SK-N-SH (cell line): ENCODE results near the gene UQCRC1. TPM values are rescaled to one million over a fixed set of nuclear protein-coding genes. Genes with fewer than 3 reads are reported as not detected.

Experiments
- CTCF ChIA-PET: fragments of 300-600, 350-600 bp; formaldehyde crosslinking; extraction: SDS; loops from one replicate; lab custom pipeline; 2021; lab: Yijun Ruan, JAX
- POLR2A ChIA-PET: fragments of 350-600 bp; sonication (Branson Sonifier 250); formaldehyde crosslinking; extraction: SDS; loops from one replicate; lab custom pipeline; 2020; ENCODE audit warnings: antibody characterized with exemption, inconsistent platforms; lab: Yijun Ruan, JAX
- DNase-seq: peaks from one replicate; pipeline ENCODE4 v3.0.0; 2012
- H2AFZ ChIP-seq: fragments of 200-600 bp; sonication (generic); 2 replicates; pipeline ENCODE4 v1.8.1; 2016; ENCODE audit warnings: antibody characterized with exemption, mild to moderate bottlenecking, low read depth
- H3F3A ChIP-seq: fragments of 200-600 bp; sonication (generic); replicated peaks from 2 replicates; pipeline ENCODE3; 2016; ENCODE audit warnings: antibody characterized with exemption, mild to moderate bottlenecking; ENCODE audit not compliant: insufficient read depth
- H3K27ac ChIP-seq, 2 experiments: fragments of 200-500 bp in 1 of 2; fragments of 200-600 bp in 1 of 2; sonication (Bioruptor generic) in 1 of 2; sonication (generic), shearing (Covaris generic) in 1 of 2; 2 replicates each; pipeline versions ENCODE4 v1.5.1 to v1.6.1; 2014 to 2016; ENCODE audit warnings: low read depth in 2 of 2, inconsistent platforms in 1 of 2, low read length in 1 of 2, mild to moderate bottlenecking in 1 of 2, mixed read lengths in 1 of 2
- H3K27me3 ChIP-seq: fragments of 200-600 bp; sonication (generic), shearing (Covaris generic); 2 replicates; pipeline ENCODE4 v1.6.1; 2016; ENCODE audit warnings: mixed run types; ENCODE audit not compliant: insufficient read depth
- H3K36me3 ChIP-seq, 2 experiments: fragments of 200-500 bp in 1 of 2; fragments of 200-600 bp in 1 of 2; sonication (Bioruptor generic) in 1 of 2; sonication (generic) in 1 of 2; replicated peaks in 1 of 2; 2 replicates each; pipeline versions ENCODE3 to v1.5.1; 2014 to 2016; ENCODE audit warnings: low read length in 1 of 2, mild to moderate bottlenecking in 1 of 2; ENCODE audit not compliant: insufficient read depth in 2 of 2, control insufficient read depth in 1 of 2
- H3K4me1 ChIP-seq, 2 experiments: fragments of 200-500 bp in 1 of 2; fragments of 200-600 bp in 1 of 2; sonication (Bioruptor generic) in 1 of 2; sonication (generic), shearing (Covaris generic) in 1 of 2; 2 replicates each; pipeline versions ENCODE4 v1.5.1 to v1.6.1; 2014 to 2016; ENCODE audit warnings: low read depth in 1 of 2, low read length in 1 of 2, mixed run types in 1 of 2; ENCODE audit not compliant: insufficient read depth in 2 of 2, control insufficient read depth in 1 of 2
- H3K4me2 ChIP-seq: fragments of 200-600 bp; sonication (generic), shearing (Covaris generic); 2 replicates; pipeline ENCODE4 v1.6.1; 2017; ENCODE audit warnings: mixed run types
- H3K4me3 ChIP-seq, 2 experiments: fragments of 200-500 bp in 1 of 2; fragments of 200-600 bp in 1 of 2; sonication (Bioruptor generic) in 1 of 2; sonication (generic), shearing (Covaris generic) in 1 of 2; 2 replicates each; pipeline versions ENCODE4 v1.5.1 to v1.8.1; 2014 to 2016; ENCODE audit warnings: low read depth in 2 of 2, inconsistent platforms in 1 of 2, low read length in 1 of 2, mild to moderate bottlenecking in 1 of 2, mixed read lengths in 1 of 2, moderate library complexity in 1 of 2
- H3K79me2 ChIP-seq: fragments of 200-600 bp; sonication (generic); 2 replicates; pipeline ENCODE4 v1.8.1; 2017; ENCODE audit warnings: mild to moderate bottlenecking; ENCODE audit not compliant: insufficient read depth
- H3K9ac ChIP-seq: fragments of 200-600 bp; sonication (generic); 2 replicates; pipeline ENCODE4 v1.6.1; 2017; ENCODE audit warnings: mixed run types
- H3K9me2 ChIP-seq: fragments of 200-600 bp; sonication (generic); 2 replicates; pipeline ENCODE4 v1.6.1; 2017; ENCODE audit warnings: mixed run types
- H3K9me3 ChIP-seq: fragments of 200-600 bp; sonication (generic); 2 replicates; pipeline ENCODE4 v1.6.1; 2017; ENCODE audit warnings: mixed run types, mild to moderate bottlenecking, moderate library complexity
- H4K20me1 ChIP-seq: fragments of 200-600 bp; sonication (generic); 2 replicates; pipeline ENCODE4 v1.6.1; 2017; ENCODE audit warnings: mild to moderate bottlenecking, mixed run types; ENCODE audit not compliant: insufficient read depth
- CHD2 ChIP-seq: fragments of 150-350 bp; IDR thresholded peaks from 2 replicates; pipeline ENCODE4 v1.6.1; 2018; ENCODE audit warnings: low read length; ENCODE audit not compliant: partially characterized antibody
- ELF1 ChIP-seq: IDR thresholded peaks from 2 replicates; pipeline ENCODE4 v1.4.0; 2012
- EP300 ChIP-seq, 2 experiments: IDR thresholded peaks; 2 replicates each; pipeline versions ENCODE4 v1.4.0 to v1.6.1; 2012; ENCODE audit warnings: borderline replicate concordance in 1 of 2, low read depth in 1 of 2, low read length in 1 of 2
- FOSL2 ChIP-seq: IDR thresholded peaks from 2 replicates; pipeline ENCODE4 v1.4.0; 2012; ENCODE audit warnings: low read depth, mild to moderate bottlenecking, moderate library complexity, borderline replicate concordance
- FOXJ3 ChIP-seq: sonication (generic); formaldehyde crosslinking; IDR thresholded peaks from 2 replicates; pipeline ENCODE4 v1.5.1; 2020; ENCODE audit warnings: mild to moderate bottlenecking, missing genetic modification reagents
- FOXM1 ChIP-seq: IDR thresholded peaks from 2 replicates; pipeline ENCODE4 v1.4.0; 2012; ENCODE audit warnings: low read depth, mild to moderate bottlenecking
- IRF3 ChIP-seq: fragments of 150-350 bp; IDR thresholded peaks from 2 replicates; pipeline ENCODE4 v1.6.1; 2016; ENCODE audit warnings: mild to moderate bottlenecking, low read depth, low read length
- MEF2A ChIP-seq: IDR thresholded peaks from 2 replicates; pipeline ENCODE4 v1.4.0; 2012; ENCODE audit warnings: low read depth, borderline replicate concordance
- MXI1 ChIP-seq: IDR thresholded peaks from 2 replicates; pipeline ENCODE4 v1.6.1; 2012; ENCODE audit warnings: mild to moderate bottlenecking, low read depth, low read length, improper control_type of control experiment
- NFIC ChIP-seq: IDR thresholded peaks from 2 replicates; pipeline ENCODE4 v1.4.0; 2012; ENCODE audit warnings: borderline replicate concordance
- NRF1 ChIP-seq: IDR thresholded peaks from 2 replicates; pipeline ENCODE4 v1.6.1; 2012; ENCODE audit warnings: low read depth, mild to moderate bottlenecking, low read length
- POLR2AphosphoS5 ChIP-seq: IDR thresholded peaks from 2 replicates; pipeline ENCODE4 v1.6.1; 2012; ENCODE audit warnings: low read depth, low read length
- RCOR1 ChIP-seq: fragments of 150-350 bp; IDR thresholded peaks from 2 replicates; pipeline ENCODE4 v1.6.1; 2017; ENCODE audit warnings: antibody characterized with exemption, low read length
- RXRA ChIP-seq: IDR thresholded peaks from 2 replicates; pipeline ENCODE4 v1.4.0; 2012; ENCODE audit warnings: low read depth, mild to moderate bottlenecking, borderline replicate concordance
- SIN3A ChIP-seq: IDR thresholded peaks from 2 replicates; pipeline ENCODE4 v1.6.1; 2012; ENCODE audit warnings: low read depth, mild to moderate bottlenecking, low read length, moderate library complexity, borderline replicate concordance
- TCF12 ChIP-seq: IDR thresholded peaks from 2 replicates; pipeline ENCODE4 v1.4.0; 2012
- TEAD4 ChIP-seq: IDR thresholded peaks from 2 replicates; pipeline ENCODE4 v1.4.0; 2012; ENCODE audit warnings: mild to moderate bottlenecking, borderline replicate concordance; ENCODE audit not compliant: insufficient read depth
- ZBTB33 ChIP-seq: IDR thresholded peaks from 2 replicates; pipeline ENCODE4 v1.4.0; 2012; ENCODE audit warnings: low read depth, borderline replicate concordance
- WGBS: methylation state at CpG from one replicate; pipeline ENCODE4 v1.1.6; 2017; ENCODE audit warnings: low lambda C conversion rate; 5-methylcytosine and 5-hydroxymethylcytosine counted together
- polyA plus RNA-seq, 3 experiments: library from polyadenylated mRNA; depleted of rRNA; stranded (reverse); fragments of >200 nt; gene quantifications; 2 replicates each; pipeline ENCODE4 v1.2.3, GENCODE V29; 2012
- TF ChIP-seq, protein P1 (sequence below): IDR thresholded peaks from 2 replicates; pipeline ENCODE4; 2012
- TF ChIP-seq, protein P2 (sequence below): IDR thresholded peaks from 2 replicates; pipeline ENCODE4 v1.4.0; 2012; ENCODE audit warnings: low read depth, borderline replicate concordance

The UQCRC1 gene
- polyA plus RNA-seq, 1 of the 3 experiments (the other 2 are of a cell fraction): 284 TPM

DNA sequence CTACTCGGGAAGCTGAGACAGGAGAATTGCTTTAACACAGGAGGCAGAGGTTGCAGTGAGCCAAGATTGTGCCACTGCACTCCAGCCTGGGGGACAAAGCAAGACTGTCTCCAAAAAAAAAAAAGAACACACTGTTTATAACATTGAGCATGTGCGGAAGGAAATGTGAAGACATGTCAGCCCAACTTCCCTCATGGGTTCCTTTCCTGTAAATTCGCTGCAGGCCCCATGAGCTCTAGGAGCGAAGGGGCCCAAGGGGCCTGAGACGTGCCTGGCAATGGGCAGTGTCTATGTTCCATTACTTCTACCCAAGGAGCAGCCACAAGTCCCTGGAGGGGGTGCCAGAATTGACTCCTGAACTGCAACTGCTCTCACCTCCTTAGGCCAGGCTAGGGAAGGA is 56.1 kb downstream of the UQCRC1 start:
- ChIA-PET POLR2A (interaction anchor here (0.7 kb wide), 1 partner anchor 9 kb away, joined by 3 read pairs; no protein-coding TSS in a partner anchor), CTCF (interaction anchor here (0.6 to 12.6 kb wide), 6 partner anchors 9 to 787 kb away, joined by 3 to 136 read pairs (median 7); partner anchors contain the start of gene USP4)
- peaks cover 14 to 28% of the 10 kb centered on the region in 2 experiments; a peak in 3 of 4 replicates for H3K4me1 ChIP-seq
- no peak overlapping the region for H3K4me3 ChIP-seq
- H2AFZ ChIP-seq: no peak overlapping the region
- H3F3A ChIP-seq: peaks cover 9% of the 10 kb centered on the region
- H3K9me3 ChIP-seq: no peaks in the 10 kb centered on the region
- H3K9ac ChIP-seq: no peak overlapping the region
- WGBS: 97% methylated on average over 5 of the region's 5 CpGs
- no peaks in the 10 kb centered on the region for H3K27me3 ChIP-seq
- no peaks in the 10 kb centered on the region for H3K9me2 ChIP-seq
- TF ChIP-seq RCOR1 (no peak), ZBTB33 (no peak), MEF2A (no peak), TCF12 (no peak), RXRA (no peak), CHD2 (no peak), TEAD4 (no peak), NFIC (no peak), NRF1 (no peak), IRF3 (no peak), FOSL2 (no peak), EP300 (IDR thresholded peaks at IDR 0.05; ENCODE audit: borderline replicate concordance in 1 of 2, low read depth in 1 of 2, low read length in 1 of 2) (no peak), ELF1 (no peak), FOXJ3 (no peak), MXI1 (no peak), FOXM1 (no peak), SIN3A (no peak), POLR2AphosphoS5 (no peak)
- TF ChIP-seq, protein P1, sequence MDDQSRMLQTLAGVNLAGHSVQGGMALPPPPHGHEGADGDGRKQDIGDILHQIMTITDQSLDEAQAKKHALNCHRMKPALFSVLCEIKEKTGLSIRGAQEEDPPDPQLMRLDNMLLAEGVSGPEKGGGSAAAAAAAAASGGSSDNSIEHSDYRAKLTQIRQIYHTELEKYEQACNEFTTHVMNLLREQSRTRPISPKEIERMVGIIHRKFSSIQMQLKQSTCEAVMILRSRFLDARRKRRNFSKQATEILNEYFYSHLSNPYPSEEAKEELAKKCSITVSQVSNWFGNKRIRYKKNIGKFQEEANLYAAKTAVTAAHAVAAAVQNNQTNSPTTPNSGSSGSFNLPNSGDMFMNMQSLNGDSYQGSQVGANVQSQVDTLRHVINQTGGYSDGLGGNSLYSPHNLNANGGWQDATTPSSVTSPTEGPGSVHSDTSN: no peak
- TF ChIP-seq, protein P2, sequence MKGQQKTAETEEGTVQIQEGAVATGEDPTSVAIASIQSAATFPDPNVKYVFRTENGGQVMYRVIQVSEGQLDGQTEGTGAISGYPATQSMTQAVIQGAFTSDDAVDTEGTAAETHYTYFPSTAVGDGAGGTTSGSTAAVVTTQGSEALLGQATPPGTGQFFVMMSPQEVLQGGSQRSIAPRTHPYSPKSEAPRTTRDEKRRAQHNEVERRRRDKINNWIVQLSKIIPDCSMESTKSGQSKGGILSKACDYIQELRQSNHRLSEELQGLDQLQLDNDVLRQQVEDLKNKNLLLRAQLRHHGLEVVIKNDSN: no peak
- H4K20me1 ChIP-seq: no peaks in the 10 kb centered on the region
- H3K36me3 ChIP-seq: no peaks in the 10 kb centered on the region
- H3K27ac ChIP-seq: no peak overlapping the region
- H3K4me2 ChIP-seq: no peak overlapping the region
- peaks cover 15% of the 10 kb centered on the region; the same call in 1 of the 2 replicates for H3K79me2 ChIP-seq
- no peak for DNase-seq
